Stimulated activated CD8-positive, alpha-beta memory T cell treated with anti-CD3 and anti-CD28 coated beads, Interleukin-4, amount 100 ng/mL, for 24 hours (primary cell): Measurements from ENCODE around the gene SLC6A4.
"Not testable (repeated sequence)": the region's sequence is repeated elsewhere in the genome, so short reads cannot be mapped to it uniquely, and the experiment has no call there.

ENCODE experiments used
- DNase-seq: peaks from one replicate; pipeline ENCODE4 v3.0.0-alpha.2; 2020; ENCODE audit warnings: low read depth

Gene SLC6A4

DNA sequence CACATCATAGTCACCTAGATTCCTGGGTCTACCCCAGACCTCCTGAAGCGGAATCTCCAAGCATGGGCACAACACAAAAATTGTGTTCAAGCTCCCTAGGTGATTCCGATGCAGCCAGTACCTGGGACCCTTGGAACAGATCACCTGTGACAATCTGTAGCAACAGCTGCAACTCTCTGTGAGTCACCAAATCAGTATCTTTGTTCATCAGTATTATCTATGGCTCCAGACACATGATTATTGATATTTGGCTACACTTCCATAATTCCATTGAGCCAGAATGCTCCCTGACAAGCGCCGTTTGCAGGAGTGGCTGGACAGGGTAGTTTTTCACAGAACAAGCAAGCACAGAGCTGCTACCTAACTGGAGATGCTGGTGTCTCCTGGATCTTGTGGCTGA lies 16.2 kb downstream of the SLC6A4 start:
- DNase-seq, result no peak

- DNase-seq, result no peak
These were observed 16.7 kb downstream of the SLC6A4 start for GRCh38 chr17:30218799-30219198.

- DNase-seq, result no peak
These were observed 17.7 kb downstream of the SLC6A4 start for GRCh38 chr17:30217746-30218245.

DNA sequence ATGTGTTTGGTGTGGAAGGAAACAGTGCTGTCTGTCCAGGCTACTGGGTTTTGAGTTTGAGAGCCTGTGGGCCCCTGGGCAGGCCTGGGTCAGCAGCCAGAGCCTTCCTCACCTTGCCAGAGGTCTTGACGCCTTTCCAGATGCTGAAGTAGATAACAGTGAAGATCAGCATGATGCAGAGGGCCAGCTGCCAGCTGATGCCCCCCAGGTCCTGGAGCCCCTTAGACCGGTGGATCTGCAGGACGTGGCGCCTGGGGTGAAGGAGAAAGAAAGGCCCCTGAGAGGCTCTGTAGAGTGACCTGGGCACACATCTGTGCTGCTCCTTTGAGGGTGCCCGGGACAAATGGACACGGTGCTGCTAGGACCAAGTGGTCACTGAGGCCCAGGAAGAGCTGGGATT lies 18.4 kb downstream of the SLC6A4 start:
- DNase-seq, result no peak

DNA sequence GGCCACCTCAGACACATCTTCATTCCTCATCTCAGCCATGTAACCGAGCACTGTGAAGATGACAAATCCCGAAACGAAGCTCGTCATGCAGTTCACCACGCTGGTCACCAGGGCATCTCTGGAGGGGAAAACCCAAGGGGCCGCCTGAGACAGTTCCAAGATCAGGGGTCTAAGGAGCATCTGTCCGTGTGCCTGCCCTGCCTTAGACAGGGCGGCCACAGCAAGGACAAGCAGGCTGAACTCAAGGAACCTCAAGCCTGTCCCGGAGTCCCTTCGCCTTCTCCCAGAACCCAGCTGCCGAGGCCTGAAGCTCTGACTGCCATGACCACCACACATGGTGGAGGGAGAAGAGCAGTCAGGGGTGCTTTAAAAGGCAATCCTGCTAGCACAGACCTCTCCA lies 22.7 kb downstream of the SLC6A4 start:
- DNase-seq, result no peak

DNA sequence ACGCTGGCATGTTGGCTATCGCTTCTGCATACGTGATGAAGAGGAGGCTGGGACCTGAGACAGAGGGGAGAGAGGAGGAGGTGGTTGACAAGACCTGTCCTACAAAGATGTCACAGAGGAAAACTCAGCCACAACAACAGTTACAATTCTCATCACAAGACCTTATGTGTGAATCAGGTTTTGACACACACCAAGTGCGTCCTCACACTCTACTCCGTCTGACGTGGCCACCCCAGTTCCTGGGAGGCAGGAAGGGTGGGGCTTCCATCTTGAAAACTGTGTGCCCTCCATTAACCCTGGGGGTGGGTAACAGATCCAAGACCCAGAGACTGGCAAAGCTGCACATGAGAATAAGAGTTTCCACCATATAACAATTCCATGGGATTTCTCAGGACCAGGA lies 24.1 kb downstream of the SLC6A4 start:
- DNase-seq, result no peak

DNA sequence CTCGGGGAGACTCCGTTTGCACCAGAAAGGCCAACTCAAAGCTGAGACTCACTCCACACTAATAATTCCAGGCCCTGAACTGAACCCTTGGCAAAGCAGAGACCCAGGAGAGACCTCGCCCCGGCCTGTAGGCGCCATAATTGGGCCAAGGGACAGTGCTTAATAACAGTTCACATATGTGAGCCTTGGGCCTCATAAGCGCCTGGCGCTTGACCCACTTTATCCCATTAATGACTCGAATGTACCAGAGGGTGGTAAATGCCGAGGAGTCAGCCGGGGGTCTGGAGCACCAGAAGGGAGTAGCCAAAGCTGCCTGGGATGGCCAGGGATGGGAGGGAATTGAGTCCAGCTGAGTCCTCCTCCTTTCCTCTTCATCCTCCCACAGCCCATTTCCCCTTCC lies 24.6 kb downstream of the SLC6A4 start:
- DNase-seq, result no peak

DNA sequence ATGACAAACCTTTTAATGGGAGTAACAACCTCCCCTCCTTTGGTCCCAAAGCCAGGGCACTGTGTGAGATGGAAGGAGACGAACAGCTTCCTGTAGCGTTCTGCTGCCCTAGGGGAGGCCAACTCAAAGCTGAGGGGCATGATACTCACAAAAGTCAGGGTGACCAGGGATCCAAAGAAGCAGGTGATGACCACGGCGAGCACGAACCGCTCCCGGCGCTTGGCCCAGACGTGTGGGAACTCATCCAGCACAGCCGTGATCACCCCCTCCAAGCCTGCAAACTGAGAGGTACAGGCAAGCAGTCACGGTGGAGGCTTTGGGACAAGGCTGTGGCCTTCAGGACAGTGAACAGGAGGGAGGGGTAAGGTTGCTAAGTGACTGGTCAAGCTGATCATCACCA lies 25.1 kb downstream of the SLC6A4 start:
- DNase-seq, result no peak

GRCh38 chr17:30209930-30210329 lies 25.6 kb downstream of the SLC6A4 start:
- no peak for DNase-seq

DNA sequence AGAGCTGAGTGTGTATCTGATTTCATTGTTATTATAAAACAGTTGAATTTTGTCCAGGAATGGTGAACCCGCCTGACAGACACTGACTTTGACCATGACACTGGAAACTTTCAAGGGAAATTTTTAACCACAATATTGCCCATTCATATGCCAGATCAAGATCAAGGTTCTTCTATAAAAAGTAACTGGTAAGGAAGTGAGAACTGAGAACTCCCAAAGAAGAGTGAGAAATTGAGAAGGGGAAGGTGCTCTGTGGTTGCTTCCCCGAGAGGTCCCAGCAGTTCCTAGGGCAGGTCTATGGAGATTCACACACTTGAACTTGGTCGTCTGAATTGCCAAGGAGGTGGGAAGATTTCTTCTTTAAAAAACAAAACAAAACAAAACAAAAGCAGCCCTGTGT lies 27.3 kb downstream of the SLC6A4 start:
- DNase-seq, result no peak

GRCh38 chr17:30207655-30208054 lies 27.8 kb downstream of the SLC6A4 start:
- no peak for DNase-seq

- no peak for DNase-seq
These were observed 32.0 kb downstream of the SLC6A4 start for GRCh38 chr17:30203471-30203981.

- not testable (repeated sequence) for DNase-seq
These were observed 34.8 kb downstream of the SLC6A4 start for GRCh38 chr17:30200656-30201055.

GRCh38 chr17:30200106-30200505 lies 35.4 kb downstream of the SLC6A4 start:
- DNase-seq, result no peak

DNA sequence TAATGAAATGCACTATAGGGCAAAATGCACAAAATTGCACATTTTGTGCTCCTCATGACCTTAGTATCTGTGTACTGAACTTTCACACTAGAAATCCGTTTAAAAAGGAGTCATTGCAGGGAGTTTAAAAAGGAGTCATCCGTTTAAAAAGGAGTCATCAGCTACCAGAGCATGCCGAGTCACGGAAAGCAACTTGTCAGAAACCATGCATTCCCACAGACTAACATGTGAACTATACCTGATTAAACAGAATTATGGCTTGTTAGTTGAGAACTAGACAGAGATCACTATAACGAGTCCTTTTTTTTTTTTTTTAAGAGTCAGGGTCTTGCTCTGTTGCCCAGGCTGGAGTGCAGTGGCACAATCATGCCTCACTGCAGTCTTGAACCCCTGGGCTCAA lies 35.9 kb downstream of the SLC6A4 start:
- no peak for DNase-seq

DNA sequence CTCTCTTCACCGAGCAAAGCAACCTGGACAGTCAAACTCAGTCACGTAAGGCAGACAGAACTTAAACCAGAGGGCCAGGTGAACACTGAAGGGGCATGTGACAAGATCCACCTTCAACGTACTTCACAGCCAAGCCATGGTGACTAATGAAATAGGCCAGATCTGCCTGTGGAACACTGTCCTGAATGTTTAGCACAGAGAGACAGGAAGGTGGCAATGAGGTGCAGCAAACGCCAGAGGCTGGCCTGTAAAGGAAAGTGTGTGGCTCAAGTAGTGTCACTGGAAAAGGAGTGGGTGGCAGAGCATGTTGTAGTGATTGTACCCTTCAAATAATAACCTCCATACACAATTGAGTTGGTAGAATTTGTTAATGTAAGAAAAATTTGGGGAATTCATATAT lies 38.1 kb downstream of the SLC6A4 start:
- no peak for DNase-seq

DNA sequence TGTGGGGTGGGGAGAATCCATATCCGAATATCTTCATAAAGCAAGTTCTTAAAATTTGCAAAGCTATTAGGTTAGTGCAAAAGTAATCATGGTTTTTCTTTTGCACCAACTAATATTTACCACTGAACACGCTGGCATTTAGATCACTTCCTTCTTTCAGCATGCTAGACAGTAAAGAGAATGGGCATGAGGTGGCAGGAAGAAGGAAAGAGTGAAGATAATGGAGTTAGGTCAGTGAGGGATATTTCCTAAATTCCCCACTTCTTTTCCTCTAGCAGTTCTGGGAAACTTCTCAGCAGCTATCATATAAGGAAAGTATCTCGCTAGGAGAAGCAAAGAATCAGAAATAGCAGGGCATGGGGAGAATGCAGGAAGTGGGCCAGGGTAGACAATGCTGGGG lies 39.0 kb downstream of the SLC6A4 start:
- DNase-seq, result no peak

DNA sequence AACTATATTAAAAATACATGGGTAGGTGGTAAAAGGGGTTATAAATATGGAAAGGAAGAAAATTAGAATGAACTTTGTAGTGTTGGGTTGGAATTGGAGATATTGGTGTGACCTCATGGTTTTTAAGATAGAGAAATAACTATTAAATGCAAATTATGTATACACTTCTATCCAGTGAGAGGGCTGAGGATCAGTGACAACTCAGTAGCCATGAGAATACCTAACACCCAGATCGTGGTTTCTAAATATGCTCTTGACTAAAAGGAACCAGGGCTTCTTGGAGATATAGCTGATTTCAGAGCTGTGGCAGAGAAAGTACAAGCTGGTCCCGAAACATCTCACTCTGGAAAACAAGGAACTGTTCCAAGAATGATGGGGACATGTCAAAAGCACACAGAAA lies 44.4 kb downstream of the SLC6A4 start:
- no peak for DNase-seq

GRCh38 chr17:30188211-30188939 lies 47.1 kb downstream of the SLC6A4 start:
- no peak for DNase-seq

DNA sequence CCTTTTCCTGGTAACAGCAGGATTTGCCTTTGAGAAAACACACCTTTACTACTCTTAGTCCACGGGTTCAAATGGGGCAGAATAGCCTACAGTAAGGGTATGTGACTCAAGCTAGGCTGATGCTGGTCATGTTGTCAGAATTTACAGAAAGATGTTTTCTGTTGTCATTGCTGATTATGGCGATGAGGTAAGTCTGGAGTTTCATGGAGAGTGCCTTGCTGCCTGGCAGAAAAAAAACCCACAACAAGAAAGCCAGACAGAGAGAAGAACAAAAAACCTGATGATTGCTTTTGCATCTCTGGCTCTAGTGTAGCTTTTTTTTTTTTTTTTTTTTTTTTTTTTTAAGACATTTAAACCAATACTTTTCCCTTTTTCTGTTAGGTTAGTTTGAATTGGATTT lies 47.9 kb downstream of the SLC6A4 start:
- no peak for DNase-seq

DNA sequence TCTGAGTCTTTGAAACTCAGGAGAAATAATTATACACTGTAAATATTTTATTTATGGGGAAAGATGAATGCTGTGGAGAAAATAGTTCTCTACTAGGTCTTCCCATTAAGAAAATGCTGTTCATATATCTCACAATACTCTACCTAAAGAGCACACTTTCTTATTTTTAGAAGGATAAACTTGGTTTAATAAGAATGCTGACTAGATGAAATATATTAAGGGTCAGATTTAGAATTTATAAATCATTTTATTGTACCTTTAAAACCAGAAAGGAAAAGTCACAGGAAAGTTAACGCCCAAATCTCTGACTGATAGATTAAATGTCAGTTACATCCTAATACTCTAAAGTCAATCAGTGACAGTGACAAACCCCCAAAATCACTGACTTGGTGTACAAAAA lies 48.7 kb downstream of the SLC6A4 start:
- no peak for DNase-seq

- DNase-seq, result no peak
These were observed 58.6 kb downstream of the SLC6A4 start for GRCh38 chr17:30176855-30177254.

DNA sequence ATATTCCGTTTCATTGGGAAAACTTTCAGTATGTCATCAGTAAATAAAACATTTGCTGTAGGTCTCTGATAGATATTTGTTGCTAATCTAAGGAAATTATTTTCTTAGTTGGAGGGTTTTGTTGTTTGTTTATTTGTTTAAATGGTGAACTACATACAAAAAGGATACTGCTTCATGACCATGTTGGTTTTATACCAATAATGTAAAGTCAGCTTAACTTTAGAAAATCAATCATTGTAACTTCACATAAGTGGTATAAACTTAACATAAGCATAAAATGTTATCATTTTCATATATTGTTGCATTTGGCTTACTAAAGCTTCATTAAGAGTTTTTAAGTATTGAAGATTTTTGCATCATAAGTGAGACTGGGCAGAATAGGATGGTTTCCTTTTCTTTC lies 60.9 kb downstream of the SLC6A4 start:
- no peak for DNase-seq

DNA sequence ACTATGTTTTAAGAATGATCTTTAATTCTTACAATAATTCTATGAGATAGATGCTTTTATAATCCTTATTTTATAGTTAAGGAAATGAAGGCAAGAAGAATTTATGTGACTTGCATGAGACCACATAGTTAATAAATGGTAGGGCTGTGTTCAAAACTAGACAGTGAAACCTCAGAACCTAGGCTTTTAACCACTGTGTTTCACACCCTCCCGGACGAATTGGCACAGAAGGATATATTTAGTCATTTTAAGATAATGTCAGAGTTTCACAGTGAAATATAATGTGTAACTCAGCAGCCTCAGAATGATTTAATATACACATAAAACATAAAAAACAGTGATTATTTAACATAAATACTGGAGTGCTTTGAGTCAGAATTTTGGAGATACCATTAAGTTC lies 61.8 kb downstream of the SLC6A4 start:
- no peak for DNase-seq
